ENCODE data around the gene SLX4. TPM values are rescaled to one million over a fixed set of nuclear protein-coding genes. Genes with fewer than 3 reads are reported as not detected.
A peak's percentile ranks its signal among the peaks of the same experiment; 100 is the strongest.
"Not testable (repeated sequence)": the region's sequence is repeated elsewhere in the genome, so short reads cannot be mapped to it uniquely, and the experiment has no call there.

Gene SLX4, protein sequence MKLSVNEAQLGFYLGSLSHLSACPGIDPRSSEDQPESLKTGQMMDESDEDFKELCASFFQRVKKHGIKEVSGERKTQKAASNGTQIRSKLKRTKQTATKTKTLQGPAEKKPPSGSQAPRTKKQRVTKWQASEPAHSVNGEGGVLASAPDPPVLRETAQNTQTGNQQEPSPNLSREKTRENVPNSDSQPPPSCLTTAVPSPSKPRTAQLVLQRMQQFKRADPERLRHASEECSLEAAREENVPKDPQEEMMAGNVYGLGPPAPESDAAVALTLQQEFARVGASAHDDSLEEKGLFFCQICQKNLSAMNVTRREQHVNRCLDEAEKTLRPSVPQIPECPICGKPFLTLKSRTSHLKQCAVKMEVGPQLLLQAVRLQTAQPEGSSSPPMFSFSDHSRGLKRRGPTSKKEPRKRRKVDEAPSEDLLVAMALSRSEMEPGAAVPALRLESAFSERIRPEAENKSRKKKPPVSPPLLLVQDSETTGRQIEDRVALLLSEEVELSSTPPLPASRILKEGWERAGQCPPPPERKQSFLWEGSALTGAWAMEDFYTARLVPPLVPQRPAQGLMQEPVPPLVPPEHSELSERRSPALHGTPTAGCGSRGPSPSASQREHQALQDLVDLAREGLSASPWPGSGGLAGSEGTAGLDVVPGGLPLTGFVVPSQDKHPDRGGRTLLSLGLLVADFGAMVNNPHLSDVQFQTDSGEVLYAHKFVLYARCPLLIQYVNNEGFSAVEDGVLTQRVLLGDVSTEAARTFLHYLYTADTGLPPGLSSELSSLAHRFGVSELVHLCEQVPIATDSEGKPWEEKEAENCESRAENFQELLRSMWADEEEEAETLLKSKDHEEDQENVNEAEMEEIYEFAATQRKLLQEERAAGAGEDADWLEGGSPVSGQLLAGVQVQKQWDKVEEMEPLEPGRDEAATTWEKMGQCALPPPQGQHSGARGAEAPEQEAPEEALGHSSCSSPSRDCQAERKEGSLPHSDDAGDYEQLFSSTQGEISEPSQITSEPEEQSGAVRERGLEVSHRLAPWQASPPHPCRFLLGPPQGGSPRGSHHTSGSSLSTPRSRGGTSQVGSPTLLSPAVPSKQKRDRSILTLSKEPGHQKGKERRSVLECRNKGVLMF (N-terminal part only)
- 7.0 and 7.4 TPM in 2 replicates for total RNA-seq (2014; rRNA removed; shearing (Covaris generic))

- DNase-seq (ENCODE audit: low spot score): peak; percentile 85
Measured at GRCh38 chr16:3611146-3611975, at the start of gene SLX4. TSS of gene SLX4 (minus strand) at chr16:3611606. CDS start at chr16:3608964, 2,642 bp downstream.

DNA sequence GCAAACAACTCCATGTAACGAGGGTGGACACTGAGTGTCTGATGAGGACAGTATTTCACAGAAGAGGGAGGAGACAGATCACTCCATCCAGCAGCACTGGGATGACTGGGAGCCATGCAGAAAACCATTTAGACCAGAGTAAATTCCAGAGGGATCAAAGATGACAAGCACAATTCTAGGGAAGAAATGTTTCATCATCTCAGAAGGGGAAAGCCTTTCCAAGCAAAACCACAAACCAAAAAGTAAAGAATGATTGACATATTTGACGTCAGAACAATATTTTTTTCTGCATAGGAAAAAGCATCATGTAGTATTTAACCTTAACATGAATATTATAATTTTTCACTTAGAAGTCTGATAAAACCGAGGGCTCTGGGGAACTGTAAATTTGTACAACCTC, 47.8 kb upstream of the SLX4 start:
- DNase-seq (ENCODE audit: low spot score): peak; percentile 15

DNA sequence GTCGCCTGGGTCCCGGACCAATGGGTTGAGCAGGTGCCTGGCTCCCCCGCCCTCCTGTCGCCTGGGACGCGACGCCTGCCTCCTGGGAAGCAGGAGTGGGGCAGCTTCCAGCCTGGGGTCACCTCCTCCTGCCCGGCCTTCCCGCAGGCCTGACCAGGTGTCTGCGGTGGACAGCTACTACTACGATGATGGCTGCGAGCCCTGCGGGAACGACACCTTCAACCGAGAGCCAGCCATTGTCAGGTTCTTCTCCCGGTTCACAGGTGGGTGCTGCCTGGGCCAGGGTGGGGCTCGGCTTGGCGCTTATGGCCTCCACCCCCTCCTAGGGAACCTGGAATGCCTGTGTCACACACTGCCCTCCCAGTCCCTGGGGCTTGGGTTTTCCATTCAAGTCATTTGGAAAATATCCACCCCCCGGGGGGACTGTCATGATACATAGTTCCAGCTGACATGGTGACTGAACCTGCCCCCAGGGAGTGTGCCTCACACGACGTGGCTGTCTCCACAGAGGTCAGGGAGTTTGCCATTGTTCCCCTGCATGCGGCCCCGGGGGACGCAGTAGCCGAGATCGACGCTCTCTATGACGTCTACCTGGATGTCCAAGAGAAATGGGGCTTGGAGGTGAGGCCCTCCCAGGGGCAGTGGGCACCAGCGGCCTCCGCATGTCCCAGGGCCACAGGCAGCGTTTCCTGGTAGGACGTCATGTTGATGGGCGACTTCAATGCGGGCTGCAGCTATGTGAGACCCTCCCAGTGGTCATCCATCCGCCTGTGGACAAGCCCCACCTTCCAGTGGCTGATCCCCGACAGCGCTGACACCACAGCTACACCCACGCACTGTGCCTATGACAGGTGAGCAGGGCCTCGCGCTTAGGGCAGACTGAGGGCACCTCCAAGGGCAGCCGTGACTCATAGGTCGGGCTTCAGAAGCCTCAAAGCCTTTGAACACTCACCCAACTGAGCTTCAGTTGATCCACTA, 45.4 kb upstream of the SLX4 start:
- DNase-seq (ENCODE audit: low spot score): peak; percentile 21

GRCh38 chr16:3656160-3656490, 44.7 kb upstream of the SLX4 start:
- DNase-seq (ENCODE audit: low spot score): not testable (repeated sequence)

GRCh38 chr16:3655396-3656159, 44.2 kb upstream of the SLX4 start:
- DNase-seq (ENCODE audit: low spot score): no peak

DNA sequence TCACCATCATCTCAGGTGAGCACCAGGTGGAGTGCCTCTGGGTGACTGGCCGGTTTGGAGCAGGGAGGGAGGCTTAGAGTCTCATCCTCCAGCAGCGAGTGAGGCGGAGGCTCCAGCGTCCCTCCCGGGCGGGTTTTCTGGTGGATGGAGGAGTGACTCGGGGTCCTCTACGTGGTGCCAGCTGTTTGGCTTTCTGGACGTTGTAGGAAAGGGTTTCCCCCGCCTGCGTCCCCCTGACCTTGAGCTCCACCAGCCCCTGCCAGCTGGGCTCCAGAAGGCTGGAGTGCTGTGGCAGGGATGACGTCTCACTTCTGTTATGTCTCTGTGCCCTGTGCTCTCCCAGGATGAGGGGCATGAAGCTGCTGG, 43.6 kb upstream of the SLX4 start:
- DNase-seq (ENCODE audit: low spot score): no peak

GRCh38 chr16:3654249-3654991, 43.0 kb upstream of the SLX4 start, which contains the start of gene DNASE1:
TSS of gene DNASE1 (plus strand) at chr16:3654691. CDS start at chr16:3655374, 683 bp downstream.
- peak; percentile 77 for DNase-seq (ENCODE audit: low spot score)

GRCh38 chr16:3652373-3653195, 41.2 kb upstream of the SLX4 start:
- DNase-seq (ENCODE audit: low spot score): no peak

- no peak for DNase-seq (ENCODE audit: low spot score)
Measured at GRCh38 chr16:3651461-3652372, 40.3 kb upstream of the SLX4 start.

GRCh38 chr16:3650631-3651265, 39.3 kb upstream of the SLX4 start:
- no peak for DNase-seq (ENCODE audit: low spot score)

DNA sequence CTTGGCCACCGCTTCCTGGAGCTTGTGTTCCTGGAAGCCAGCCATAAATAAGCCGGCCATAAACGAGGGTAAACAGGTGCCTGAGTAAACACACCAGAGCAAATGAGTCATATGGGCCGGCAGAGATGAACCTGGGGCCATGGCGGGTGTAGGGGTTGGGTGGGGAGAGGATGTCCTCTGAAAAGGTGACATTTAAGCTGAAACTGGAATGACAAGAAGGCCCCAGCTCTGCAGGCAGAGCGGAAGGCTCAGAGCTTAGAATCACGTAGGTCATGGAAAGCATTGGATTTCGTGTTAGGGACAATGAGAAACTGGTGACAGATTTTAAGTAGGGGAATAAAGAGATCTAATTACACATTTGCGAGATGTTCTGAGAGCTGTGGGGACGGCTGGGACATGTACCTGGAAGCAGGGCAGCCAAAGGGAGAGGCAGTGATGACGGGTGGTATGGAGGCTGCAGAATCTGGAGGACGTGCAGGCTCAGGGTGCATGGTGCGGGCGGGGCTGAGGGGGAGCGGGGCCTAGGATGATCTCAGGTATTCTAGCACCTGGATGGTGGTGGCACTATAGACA, 35.0 kb upstream of the SLX4 start:
- peak; percentile 25 for DNase-seq (ENCODE audit: low spot score)

GRCh38 chr16:3645504-3646347, 34.3 kb upstream of the SLX4 start:
- DNase-seq (ENCODE audit: low spot score): no peak

GRCh38 chr16:3645108-3645503, 33.7 kb upstream of the SLX4 start:
- no peak for DNase-seq (ENCODE audit: low spot score)

DNA sequence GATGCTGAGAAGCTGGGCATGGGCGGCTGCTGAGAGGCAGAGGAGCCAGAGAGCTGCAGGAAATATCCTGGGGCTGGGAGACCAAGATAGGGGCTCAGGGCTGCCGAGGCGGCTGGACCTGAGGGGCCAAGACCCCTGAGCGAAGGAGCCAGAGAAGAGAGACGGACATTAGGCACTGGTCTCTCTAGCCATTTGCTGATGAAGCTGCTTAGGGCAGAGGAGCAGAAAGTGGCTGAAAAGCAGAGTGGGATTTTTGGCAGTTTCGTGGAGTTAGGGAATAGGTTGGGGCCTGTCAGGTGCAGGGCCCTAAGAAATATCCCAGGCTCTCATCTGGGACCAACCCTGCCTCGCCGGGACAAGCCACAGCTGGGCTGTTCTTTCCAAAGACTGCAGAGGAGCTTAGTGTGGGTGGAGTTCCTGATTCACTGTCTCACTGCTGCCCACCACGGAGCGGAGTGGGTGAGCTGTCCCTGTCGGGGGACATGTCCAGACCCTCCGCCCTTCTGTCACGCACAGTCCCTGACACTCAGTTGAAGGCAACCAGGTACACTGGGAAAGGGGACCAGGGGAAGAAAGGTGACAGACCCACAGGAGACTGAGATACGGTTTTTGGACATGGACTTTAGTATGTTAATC, 31.8 kb upstream of the SLX4 start:
- DNase-seq (ENCODE audit: low spot score): no peak
